NCI-H187 (cell line): ENCODE measurements around the gene FEN1.
A peak's percentile ranks its signal among the peaks of the same experiment; 100 is the strongest.

ENCODE experiments used
- DNase-seq, 2 experiments: peaks; one replicate each; lab custom pipeline; 2025; lab: John Stamatoyannopoulos, UW

The FEN1 gene

DNA sequence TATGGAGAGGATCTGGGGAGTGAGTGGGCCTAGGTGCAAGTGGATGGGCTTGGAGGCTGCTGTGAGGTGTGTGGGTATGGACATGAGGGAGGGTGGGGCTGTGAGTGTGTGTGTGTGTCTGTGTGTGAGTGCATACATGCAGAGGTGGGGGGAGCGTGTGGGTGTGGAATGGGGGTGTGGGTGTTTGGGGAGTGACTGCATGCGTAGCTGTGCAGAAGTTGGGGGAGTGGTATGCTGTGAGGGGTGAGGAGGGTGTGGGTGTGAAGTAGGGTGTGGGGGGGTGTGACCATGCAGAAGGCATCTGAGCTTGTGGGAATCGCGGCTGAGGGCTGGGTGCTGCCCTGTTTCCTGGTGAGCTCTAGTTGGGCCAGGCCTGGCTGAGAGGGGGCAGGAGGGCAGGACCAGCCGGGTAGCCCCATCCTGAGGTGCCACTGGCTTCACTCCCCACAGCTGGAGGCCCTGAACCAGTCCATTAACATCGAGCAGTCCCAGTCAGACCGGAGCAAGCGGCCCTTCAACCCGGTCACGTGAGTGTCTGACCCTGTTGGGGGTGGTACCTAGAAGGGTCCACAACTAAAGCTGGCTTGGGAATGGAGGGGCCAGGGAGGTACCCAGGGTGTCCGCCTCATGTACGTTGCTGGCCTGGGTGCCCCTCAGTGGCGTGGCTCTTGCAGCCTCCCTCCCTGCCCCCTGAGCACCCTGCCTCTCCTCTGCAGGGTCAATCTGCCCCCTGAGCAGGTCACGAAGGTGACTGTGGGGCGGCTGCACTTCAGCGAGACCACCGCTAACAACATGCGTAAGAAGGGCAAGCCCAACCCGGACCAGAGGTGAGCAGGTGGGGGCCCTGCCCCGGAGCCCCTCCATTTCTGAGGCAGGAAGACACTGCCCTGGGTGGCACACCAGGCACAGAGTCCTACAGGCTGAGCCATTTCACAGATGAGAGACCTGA, 16.8 kb upstream of the FEN1 start:
- no peak for DNase-seq

DNA sequence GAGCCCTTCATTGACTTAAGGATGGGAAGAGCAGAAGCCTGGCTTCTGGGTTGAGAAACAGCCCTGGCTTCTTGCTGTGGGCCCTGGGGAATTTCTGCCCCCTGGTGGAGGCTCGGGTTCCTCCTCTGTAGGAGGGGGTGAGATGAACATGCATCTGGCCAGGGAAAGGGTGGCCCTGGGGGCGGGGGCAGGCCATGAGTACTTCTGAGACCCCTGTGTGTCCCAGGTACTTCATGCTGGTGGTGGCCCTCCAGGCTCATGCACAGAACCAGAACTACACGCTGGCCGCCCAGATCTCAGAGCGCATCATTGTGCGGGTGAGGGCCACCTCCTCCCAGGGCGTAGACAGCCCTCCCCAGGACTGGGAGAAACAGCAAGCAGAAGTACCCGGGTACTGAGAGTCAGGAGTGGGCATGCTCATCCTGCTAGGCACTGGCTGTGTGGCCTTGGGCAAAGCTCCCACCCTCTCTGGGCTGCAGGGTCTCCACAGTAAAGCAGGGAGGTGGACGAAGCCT, 16.1 kb upstream of the FEN1 start:
- no peak for DNase-seq

DNA sequence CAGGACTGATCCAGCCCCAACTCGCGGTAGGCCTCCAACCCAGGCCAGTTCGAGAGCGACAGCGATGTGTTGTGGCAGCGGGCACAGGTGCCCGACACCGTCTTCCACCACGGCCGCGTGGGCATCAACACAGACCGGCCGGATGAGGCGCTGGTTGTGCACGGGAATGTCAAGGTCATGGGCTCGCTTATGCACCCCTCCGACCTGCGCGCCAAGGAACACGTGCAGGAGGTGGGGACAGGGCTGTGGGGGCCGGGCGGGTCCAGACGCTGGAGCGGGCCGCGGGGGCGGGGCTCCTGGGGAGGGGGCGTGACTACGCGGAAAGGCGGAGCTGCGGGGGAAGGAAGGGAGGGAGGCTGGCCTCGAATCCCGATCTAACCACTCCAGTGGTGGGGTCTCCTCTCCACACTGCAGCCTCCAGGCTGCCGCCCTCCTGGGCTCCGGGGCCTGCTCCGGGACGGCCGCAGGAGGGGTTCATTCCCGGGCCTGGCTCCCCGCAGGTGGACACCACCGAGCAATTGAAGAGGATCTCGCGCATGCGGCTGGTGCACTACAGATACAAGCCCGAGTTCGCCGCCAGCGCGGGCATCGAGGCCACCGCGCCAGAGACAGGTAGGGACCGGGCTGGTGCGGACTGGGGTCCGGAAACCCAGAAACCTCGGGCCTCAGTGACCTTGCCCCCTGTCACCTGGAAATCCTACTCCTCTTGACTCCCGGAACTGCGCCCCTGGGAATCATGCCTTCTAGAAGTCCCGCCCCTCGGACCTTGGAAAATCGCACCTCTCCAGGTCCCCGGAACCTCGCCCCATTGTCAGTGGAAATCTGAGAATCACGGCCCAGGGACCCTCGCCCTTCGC, 15.2 kb upstream of the FEN1 start:
- DNase-seq = no peak

DNA sequence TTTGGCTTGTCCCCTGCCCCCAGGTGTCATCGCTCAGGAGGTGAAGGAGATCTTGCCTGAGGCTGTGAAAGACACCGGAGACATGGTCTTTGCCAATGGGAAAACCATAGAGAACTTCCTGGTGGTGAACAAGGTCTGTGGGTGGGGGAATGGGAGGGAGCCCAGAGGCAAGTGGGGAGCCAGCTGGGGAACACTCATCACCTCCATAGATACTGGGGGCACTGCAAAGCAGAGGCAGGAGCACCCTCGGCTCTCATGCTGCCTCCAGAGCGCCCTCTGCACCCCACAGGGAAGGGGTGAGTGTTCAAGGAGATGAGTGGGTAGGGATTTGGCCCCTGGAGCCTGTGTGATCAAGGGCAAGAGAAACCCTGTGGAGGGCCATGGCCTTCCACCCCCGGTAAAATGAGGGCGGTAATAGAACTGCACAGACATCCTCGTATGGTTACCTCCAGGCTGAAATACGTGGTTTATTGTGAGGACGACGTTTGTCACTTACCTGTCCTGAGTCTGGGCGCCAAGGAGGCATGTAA, 14.3 kb upstream of the FEN1 start:
- DNase-seq = no peak

DNA sequence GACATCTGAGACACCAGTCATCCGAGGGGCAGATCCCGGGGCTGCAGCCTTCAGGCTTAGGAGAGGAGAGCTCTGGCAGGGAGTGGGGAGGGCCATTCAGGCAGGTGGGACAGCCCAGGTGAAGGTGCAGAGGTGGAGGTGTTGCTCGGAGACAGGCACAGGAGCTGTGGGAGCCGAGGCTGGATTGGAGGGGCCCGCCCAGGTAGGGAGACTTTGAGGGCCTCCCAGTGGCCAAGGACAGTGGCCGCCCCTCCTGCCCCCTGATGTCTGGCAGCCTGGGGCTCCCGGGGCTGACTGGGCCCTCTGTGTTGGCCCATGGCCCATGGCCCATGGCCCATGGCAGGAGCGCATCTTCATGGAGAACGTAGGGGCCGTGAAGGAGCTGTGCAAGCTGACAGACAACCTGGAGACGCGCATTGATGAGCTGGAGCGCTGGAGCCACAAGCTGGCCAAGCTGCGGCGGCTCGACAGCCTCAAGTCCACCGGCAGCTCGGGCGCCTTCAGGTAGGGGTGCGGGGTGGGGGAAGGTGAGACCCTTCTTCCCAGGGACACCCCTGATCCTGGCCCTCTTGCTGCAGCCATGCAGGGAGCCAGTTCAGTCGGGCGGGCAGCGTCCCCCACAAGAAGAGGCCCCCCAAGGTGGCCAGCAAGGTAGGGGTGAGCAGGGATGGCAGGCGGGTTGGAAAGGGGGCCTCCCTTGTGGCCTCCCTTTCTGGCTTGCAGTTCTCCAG, 13.6 kb upstream of the FEN1 start:
- DNase-seq = no peak

DNA sequence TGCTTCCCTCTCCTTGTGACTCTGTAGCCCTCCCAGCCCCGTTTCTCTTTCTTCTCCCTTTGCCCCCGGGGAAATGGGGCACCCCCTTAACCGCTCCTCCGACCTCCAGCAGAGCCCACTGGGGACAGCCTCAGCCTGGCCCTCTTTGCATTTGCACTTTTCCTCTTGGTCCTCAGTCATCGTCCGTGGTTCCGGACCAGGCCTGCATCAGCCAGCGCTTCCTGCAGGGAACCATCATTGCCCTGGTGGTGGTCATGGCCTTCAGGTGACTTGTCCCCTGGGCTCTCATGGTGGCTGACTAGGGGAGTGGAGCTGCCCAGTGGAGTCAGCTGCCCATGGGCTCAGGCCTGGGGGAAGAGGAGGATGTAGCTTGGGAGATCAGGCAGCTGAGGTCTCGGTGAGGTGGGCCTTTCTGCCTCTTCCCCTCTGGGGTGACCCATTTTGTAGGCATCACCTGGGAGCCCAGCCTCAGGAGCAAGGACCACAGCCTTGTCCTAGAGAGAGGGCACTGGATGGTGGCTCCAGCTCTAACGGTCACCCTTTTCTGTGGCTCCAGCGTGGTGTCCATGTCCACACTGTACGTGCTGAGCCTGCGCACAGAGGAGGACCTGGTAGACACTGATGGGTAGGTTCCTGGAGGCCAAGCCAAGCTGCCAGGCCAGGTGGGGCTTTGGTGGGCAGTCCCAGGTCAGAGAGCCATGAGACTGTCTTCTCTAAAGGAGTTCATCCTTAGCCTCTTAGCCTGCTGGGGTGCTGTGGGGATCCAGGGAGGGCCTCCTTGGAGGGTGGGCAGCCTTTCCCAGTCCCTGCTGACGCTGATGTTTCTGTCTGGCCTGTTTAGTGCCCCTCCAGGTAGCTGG, 12.8 kb upstream of the FEN1 start:
- DNase-seq = no peak

DNA sequence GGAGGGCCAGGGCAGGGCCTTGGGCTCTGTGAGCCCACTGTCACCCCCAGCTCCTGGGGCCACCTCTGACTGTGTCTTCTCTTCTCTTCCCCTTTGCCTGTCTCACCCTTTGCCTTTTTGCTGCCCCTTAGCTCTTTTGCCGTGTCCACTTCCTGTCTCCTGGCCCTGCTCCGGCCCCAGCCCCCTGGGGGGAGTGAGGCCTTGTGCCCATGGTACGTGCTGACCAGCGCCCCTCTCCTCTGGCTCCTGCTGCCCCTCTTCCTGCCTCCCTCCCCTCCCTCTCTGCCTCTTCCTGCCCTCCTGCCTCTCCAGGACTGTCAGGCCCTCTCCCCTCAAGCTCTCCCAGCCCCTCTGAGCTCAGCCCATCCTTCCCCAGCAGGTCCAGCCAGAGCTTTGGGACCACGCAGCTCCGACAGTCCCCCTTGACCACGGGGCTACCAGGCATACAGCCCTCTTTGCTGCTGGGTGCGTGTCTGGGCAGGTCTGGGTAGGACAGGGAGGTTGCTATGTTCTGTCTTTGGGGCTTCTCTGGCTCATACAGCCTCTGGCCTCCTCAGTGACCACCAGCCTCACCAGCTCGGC, 12.0 kb upstream of the FEN1 start:
- DNase-seq = no peak

DNA sequence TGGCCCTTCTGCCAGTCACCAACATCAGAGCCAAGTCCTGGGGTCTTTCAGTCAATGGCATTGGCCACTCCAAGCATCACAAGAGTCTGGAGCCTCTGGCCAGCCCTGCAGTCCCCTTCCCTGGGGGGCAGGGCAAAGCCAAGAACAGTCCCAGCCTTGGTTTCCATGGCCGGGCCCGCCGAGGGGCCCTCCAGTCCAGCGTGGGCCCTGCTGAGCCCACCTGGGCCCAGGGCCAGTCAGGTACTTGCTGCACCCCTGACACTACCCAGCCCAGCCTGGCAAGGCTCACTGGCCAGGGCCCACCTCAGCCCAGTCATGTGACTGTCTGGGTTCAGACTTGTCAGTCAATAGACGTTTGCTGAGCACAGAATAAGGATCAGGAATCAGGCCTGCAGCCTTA, 11.1 kb upstream of the FEN1 start:
- no peak for DNase-seq

DNA sequence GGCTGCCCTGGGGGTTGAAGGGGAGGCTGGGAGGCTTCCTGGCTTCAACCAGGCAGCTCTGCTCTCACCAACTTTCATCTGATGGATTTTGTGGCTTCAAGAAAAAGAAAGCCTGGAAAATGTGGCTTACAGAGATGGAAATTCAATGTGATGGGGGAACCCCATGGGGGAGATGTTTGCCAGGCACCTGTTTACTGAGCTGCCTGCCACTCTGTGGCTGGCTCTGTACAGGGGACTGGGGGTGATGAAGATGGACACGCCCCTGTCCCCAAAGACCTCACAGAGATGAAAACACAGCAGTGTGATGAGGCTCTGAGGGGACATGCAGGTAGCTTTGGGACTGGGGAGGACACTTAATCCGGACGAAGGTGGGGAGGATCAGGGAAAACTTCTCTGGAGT, 10.4 kb upstream of the FEN1 start:
- no peak for DNase-seq

DNA sequence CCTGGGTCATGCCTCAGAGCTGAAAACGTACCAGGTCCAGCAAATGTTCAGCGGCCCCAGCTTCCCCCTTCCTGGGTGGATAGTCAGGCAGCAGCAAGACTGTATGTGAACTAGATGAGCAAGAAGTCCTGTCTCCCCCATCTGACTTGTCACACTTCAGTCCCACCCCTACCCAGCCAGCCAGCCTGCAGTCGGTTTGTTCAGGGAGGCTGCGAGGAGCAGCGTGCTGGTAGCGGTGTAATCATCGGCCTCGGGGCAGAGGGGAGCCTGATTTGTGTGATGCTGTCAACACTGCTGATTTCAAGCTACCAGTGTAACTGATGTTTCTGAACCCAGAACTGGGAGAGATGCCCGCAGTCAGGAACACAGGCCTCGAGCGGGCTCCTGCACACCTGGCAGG, 9.9 kb upstream of the FEN1 start:
- DNase-seq = no peak

DNA sequence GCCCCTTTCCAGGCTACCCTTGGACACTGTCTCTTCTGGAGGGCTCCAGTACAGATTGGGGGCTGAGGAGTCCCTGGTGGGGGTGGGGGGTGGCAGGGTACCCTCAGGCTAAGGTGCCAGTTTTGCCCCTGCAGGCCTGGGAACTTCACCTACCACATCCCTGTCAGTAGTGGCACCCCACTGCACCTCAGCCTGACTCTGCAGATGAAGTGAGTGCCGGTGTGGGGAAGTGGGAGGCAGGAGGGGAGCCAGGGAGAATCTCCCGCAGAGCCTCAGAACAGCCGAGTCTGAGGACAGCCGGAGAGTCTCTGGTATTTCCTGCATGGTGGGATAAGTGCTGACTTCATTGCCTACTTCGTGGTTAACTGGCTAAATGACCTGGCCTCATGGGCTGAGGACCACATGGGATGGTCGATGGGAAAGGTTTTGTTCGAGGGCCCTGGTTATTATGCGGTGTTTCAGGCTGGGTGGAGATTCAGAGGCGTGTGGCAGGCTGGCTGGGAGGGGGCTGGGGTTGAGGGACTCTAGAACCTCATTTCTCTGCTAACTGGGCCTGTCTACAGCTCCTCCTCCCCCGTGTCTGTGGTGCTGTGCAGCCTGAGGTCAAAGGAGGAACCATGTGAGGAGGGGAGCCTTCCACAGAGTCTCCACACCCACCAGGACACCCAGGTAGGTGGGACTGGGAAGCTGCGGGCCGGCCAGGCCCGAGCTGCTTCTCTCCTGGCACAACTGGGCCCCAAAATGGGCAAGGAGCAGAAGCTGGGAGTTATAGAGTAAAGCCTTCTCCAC, 8.8 kb upstream of the FEN1 start:
- DNase-seq = no peak

DNA sequence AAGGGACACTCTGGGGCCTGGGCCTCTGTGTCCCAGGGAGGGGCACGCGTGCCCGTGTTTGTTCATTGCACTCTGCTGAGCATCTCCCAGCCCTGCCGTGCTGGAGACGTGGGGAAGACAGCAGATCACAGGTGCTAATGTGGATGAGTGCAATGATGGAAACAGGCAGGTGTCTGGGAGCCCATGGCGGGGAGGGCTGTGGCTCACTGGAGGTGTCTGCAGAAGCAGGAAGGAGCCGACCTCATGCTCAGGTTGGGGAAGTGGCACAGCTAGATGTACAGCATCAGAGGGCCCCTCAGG, 8.3 kb upstream of the FEN1 start:
- no peak for DNase-seq

DNA sequence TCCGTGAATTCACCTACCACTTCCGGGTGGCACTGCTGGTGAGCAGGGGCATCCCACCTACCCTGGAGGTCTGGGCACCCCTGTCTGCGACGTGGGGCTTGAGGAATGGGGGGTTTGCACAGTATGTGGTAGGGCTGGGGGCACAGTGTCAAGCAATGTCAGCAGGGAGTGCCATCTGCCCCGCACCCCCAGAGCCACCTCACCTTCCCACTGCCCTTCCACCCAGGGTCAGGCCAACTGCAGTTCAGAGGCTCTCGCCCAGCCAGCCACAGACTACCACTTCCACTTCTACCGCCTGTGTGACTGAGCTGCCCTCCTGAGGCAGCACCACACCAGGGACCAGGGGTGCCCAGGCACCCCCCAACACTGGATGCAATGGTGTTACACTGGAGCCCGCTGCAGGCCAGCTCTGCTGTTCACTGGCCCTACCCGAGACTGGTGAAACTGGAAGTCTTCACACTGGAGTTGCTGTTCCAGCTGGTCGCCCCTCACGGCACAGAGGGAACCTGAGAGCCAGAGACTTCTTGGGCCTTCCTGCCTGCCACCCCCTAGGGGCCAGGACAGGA, 6.8 kb upstream of the FEN1 start:
- DNase-seq = no peak

DNA sequence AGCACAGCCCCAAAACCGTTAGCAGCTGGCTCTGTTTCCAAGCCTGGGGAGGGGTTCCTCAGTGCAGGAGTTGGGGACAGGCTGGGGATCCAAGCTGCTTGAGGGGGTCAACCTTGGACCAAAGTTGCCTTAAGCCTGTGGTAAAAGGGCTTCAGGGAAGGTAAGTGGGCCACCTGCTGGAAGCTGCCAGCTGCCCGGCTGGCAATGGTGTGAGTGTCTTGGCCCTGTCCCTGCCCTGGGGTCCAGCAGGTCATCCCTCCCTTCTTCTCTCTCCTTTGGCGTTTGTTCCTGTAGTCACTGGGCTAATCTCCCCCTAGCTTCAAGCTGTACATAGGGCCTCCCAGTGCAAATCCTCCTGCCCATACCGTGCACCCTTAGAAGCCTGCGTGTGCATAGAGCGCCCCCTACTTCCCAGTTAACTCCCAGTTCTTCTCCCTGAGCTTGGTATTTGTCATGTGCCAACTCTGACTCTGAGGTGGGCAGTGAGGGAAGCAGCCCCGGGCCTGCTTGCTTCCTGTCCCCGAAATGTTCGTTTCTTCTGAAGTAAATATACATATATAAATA, 4.7 kb upstream of the FEN1 start:
- no peak for DNase-seq

DNA sequence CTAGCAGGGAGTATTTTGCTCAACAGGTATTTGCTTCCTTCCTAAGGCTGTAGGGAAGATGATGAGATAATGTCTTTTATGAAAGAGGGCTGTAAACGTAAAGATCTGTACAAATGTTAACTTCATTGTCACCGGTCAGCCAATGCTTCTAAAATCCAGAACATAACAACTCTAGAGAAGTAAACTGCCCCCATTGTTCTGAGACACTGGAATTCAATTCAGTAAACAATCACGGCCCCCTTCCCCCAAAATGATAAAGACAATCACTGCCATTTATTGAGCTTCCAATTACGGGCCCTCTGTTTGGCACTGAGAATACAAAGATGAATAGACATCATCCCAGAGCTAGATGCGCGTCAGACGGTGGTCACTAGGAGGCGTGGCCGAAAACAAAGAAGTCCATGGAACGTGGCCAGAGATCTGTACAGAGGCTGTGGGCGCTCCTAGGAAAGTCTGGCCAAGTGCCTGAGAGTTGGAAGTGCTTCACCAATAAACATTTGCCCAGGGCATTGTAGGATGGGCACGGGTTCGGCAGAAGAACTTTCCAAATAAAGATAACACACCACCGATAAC, 888 bp upstream of the FEN1 start:
- DNase-seq = peak in 1 of 2 experiments; percentile 23

DNA sequence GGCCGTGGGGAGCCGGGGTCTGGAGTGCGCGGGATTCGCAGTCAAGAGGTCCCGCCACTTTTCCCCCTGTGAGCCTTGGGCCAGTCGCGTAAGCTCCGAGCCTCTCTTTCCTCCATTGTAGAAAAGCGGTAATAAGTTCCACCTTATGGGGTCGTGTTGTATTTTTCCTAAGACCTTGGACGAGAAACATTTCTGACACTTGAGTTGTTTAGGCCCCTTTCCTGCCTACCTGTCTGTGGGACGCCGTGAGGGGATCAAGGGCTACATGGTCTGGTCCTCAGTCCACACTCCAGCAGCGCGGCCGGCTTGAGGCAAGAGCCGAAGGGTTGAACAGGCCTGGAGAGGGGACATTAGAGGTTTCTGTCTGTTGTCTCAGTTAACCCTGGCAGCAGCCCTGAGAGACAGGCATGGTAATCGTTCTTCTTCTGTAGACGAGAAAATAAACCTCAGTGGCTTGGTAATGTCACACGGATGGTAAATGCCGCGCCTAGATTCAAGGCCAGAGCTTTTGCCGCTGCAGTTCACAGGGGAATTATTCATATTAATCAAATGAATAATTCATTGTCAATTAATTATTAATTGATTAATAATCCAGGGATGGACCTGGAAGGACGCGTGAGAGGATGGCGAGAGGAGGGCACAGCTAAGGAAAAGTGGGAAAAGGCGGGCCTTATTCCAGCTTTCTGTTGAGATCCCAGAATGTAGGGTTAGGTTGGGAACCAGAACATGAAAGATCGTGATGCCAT, 545 bp downstream of the FEN1 start:
- peak in 1 of 2 experiments; percentile 71 for DNase-seq

DNA sequence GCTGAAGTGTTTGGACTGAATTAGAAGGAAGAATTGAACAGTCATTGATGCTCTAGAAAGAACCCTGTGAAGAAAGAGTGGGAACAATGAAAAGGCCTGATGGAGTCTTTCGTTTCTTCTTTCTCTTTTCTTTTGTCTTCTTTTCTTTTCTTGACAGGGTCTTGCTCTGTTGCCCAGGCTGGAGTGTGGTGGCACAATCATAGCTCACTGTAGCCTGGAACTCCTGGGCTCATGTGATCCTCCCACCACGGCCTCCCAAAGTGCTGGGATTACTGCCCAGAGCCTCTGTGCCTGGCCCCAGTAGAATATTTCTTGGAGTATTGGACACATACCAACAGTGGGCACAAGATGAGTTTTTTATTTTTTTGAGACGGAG, 1.1 kb downstream of the FEN1 start:
- no peak for DNase-seq

DNA sequence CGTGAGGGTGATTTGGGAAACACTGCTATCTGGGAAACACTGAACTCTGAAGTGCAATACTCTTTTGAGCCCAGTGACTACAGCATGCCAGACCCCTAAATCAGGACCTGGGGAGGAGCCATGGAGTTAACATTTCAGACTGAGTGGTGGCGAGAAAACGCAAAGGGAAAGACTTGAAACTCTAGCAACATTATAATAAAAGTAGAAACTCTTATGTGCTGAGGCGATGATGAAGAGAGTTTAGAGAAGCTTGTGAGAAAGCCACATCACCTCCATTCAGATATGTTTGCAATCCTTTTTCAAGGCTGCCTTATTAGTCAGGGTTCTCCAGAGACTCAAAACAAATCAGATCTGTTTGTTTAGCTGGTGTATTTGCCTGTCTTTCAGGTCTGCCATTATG, 1.9 kb downstream of the FEN1 start:
- DNase-seq = no peak
